Measurements from ENCODE around the gene EPHB6.

EPHB6 gene

DNA sequence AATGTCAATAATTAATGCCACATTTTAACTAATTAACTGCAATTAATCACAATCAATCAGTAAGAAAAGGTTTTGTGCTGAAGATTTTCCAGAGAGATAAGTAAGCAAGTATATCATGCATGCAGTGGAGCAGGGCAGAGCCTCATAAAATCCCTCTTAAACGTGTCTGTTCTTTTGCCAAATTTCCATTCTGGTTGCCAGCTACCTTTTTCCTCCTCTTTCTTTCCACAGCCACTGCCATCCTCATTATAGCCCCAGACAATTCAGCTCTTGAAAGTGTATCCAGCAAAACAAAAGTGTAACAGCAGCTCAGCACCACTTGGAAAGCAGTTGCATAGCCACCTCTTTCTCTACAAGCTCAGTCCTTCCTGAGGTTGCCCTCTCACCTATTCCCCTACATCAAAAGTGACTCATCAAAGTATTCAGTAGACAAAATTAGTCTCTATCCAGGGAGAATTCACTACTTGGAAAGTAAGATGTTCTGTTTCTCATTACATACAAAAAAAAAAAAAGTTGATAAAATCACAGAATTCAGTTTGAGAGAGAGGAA, 26.9 kb upstream of the EPHB6 start:
- no peak for DNase-seq
- in situ Hi-C loops (cut with HindIII; ENCODE audit: low pct_ligation_motif_present, low pct_unique_long_range_greater_than_20kb, low sequenced_read_pairs) = no loop called here

GRCh38 chr7:142832417-142832816, 22.5 kb upstream of the EPHB6 start:
- in situ Hi-C loops (cut with HindIII; ENCODE audit: low pct_ligation_motif_present, low pct_unique_long_range_greater_than_20kb, low sequenced_read_pairs) = no loop called here
- DNase-seq = no peak

- DNase-seq = no peak
- in situ Hi-C loops (cut with HindIII; ENCODE audit: low pct_ligation_motif_present, low pct_unique_long_range_greater_than_20kb, low sequenced_read_pairs) = no loop called here
These were observed 21.5 kb upstream of the EPHB6 start for GRCh38 chr7:142833174-142834048.

DNA sequence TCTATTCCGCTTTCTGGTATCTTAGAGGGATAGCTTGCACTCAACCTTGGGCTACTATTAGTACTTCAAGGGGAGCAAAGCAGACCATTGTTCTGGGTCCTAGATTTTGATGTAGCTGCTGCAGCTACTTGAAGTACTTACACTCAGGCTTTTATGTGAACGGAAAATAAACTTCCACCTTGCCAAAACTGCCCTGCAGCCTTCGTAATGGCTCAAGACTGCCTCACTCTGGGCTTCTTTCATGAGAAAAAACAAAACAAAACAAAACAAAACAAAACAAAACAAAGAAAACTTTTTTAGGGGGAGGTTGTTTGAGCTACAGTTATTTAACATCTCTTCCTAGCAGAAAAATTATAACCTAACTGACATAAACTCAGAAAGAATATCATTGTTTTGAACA, 19.4 kb upstream of the EPHB6 start:
- in situ Hi-C loops (cut with HindIII; ENCODE audit: low pct_ligation_motif_present, low pct_unique_long_range_greater_than_20kb, low sequenced_read_pairs) = no loop called here
- no peak for DNase-seq

DNA sequence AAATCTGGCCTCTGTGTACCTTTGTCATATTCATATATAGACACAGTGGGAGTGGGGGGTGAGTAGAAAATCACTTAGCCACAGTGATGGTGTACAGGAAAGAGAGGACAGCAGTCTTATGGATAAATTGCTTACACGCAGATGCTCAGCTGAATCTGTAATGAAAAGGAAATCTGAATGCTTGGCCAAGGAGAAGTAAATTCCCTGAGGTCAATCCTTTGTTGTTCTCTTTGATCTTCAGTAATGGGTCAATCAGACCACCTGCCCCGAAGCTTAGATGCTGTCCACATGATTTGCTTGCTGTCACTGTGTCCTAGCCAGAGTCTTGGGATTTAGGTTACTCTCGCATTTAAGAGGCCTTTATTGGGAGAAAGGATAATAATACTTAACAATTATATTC, 18.4 kb upstream of the EPHB6 start:
- in situ Hi-C loops (cut with HindIII; ENCODE audit: low pct_ligation_motif_present, low pct_unique_long_range_greater_than_20kb, low sequenced_read_pairs) = no loop called here
- DNase-seq = no peak

DNA sequence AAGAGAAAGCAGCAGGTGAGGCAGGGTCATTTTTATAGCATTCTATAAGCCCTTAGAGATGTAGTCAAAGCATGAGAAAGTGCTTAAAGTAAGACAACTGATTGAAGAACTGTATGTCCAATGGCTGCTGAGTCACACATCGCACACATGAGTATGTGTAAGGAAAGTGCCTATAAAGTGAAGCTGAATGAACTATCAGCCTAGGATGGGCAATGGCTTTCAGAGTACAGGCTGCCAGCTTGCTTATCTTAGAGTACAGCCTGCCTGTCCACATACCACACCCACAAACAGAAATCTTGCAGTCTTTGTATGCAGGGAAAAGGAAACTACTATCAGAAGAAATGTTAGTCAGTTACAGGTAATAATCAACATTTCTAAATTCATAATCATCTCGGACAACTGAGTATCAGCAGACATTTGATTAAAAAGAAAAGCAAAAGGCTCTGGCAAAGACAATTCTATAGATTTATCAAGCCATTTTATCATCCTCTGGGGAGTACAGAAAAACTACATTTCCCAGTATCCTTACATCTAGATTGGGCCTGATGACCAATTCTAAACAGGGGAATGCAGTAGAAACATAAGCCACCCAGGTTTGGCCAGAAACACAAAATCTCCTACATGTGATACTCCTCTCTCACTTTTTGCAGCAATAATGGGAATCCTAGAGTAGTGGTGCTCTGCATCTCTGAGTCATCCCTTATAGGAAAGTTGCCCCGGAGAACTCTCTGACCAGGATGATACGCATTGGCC, 16.2 kb upstream of the EPHB6 start:
- in situ Hi-C loops (cut with HindIII; ENCODE audit: low pct_ligation_motif_present, low pct_unique_long_range_greater_than_20kb, low sequenced_read_pairs) = no loop called here
- no peak for DNase-seq

GRCh38 chr7:142842251-142842766, 12.6 kb upstream of the EPHB6 start:
- in situ Hi-C loops (cut with HindIII; ENCODE audit: low pct_ligation_motif_present, low pct_unique_long_range_greater_than_20kb, low sequenced_read_pairs) = no loop called here
- no peak for DNase-seq

GRCh38 chr7:142847353-142847752, 7.5 kb upstream of the EPHB6 start:
- in situ Hi-C loops (cut with HindIII; ENCODE audit: low pct_ligation_motif_present, low pct_unique_long_range_greater_than_20kb, low sequenced_read_pairs) = no loop called here
- no peak for DNase-seq

DNA sequence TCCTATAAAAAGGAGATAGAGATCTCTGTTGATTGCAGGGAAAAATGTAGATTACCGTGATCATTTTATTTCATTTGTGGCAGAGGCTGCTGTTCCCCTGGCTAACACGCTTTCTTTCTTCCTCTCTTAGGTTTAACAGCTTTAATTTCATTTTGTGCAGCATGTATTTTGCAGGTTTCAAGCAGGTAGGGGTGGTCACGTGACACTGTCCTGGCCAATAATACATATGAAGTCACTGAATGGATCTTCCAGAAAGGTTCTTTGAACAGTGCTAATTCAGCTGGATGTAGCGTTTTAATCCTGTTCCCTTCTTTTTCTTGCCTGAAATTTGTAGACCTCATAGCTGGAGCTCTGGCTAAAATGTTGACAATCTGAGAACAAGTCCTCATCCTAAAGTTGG, 3.6 kb upstream of the EPHB6 start:
- in situ Hi-C loops (cut with HindIII; ENCODE audit: low pct_ligation_motif_present, low pct_unique_long_range_greater_than_20kb, low sequenced_read_pairs) = no loop called here
- no peak for DNase-seq

DNA sequence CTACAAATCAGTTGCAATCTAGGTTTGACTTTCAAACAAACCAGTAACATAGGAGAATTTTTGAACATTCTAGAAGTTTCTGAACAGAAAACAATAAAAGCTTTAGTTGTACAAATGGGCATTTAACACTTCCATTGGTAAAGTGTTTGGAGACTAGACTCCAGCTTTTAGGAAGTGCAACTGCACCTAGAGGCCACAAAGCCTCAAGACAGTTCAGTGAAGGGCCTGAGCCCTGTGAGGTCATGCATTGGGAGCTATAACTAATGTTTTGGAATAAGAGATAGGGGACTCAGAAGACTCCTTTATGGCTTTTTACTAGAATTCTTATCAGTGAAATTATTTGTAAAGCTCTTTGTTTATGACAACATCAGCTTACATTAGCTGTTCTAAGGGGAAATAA, 3.0 kb upstream of the EPHB6 start:
- in situ Hi-C loops (cut with HindIII; ENCODE audit: low pct_ligation_motif_present, low pct_unique_long_range_greater_than_20kb, low sequenced_read_pairs) = no loop called here
- no peak for DNase-seq

DNA sequence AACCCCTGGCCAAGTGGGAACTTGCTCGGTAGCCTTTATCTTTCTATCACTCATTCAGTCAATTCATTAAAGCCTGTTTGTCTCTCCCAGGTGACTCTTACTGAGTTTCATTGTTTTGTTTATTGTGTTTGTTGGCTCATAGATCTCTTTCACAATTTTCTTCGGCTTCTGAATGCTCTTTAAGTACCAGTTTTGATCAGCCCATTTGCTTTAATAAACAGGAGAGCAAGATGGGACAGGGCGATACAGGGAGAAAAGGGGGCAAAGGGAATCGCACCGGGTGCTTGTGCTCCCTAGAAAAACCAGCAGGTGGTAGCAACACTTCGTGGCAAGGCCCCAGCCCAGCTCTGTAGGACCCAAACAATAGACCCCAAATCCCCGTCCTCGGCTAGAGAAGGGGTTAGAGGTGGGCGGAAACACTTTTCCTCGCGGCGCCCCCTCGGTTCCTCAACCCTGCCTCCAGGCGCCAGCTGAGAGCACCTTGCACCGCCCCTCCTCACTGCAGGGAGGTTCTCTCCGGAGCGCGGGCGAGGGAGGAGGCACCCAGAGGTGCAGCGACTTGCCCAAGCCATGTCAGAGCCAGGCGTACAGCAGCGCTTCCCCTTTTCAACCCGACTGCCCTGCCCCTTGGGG, 1.0 kb upstream of the EPHB6 start:
- in situ Hi-C loops (cut with HindIII; ENCODE audit: low pct_ligation_motif_present, low pct_unique_long_range_greater_than_20kb, low sequenced_read_pairs) = no loop called here
- DNase-seq = peak; percentile 78

- in situ Hi-C loops (cut with HindIII; ENCODE audit: low pct_ligation_motif_present, low pct_unique_long_range_greater_than_20kb, low sequenced_read_pairs) = no loop called here
- no peak for DNase-seq
These were observed 353 bp downstream of the EPHB6 start for GRCh38 chr7:142855114-142855743.

DNA sequence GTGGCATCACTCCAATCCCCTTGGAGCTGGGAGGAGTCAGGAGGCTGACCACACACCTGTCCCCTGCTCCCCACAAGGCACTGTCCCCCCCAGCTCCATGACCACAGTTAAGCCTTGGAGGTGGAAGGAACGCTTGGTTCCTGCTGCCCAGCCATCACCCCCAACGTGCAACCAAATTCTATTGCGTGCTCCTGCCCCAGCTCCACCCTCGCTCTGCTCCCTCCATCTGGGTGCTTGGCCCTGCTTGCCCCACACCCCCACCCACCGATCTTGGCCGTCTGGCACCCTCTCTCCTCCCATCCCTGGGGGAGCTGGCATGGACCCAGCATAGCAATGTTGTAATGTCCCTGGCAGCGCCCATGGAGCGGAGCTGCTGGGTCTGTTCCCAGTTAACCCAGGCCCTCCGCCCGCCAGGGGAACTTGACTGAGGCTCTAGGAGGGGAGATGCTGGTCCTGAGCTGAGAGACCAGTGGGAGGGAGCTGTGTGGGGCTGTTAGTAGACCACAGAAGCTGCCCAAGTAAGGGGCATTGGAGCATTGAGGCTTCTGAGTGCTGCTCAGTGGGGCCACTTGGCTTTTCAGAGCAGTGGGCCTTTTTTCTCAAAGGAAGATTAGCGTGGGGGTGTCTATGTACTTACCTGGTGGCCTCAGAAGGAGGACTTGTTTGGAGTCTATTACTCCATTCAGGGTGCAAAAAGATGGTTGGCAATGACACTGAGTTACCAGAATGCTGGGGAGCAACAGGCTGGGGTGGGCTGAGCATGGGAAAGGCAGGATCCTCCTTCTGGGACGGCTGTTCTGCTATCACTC, 1.1 kb downstream of the EPHB6 start:
- in situ Hi-C loops (cut with HindIII; ENCODE audit: low pct_ligation_motif_present, low pct_unique_long_range_greater_than_20kb, low sequenced_read_pairs) = no loop called here
- no peak for DNase-seq

- no peak for DNase-seq
- in situ Hi-C loops (cut with HindIII; ENCODE audit: low pct_ligation_motif_present, low pct_unique_long_range_greater_than_20kb, low sequenced_read_pairs) = no loop called here
These were observed 1.8 kb downstream of the EPHB6 start for GRCh38 chr7:142856565-142857245.

DNA sequence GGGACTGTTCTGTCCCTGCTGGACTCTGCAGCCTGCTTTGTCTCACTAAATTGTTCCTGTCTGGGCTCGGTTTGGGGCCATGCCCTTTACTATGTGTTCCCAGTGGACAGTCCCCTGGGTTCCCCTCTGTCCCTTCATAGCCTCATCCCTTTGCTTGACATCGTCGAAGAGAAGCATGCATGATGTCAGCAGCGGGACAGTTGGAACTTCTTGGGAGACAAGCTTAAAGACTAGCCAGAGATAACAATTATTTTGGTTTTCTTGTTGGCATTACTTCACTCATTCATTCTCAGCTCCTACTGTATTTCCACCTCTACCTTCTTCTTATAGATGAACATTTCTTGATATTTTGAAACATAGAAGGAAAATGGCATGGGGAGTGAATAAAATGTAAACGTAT, 2.7 kb downstream of the EPHB6 start:
- in situ Hi-C loops (cut with HindIII; ENCODE audit: low pct_ligation_motif_present, low pct_unique_long_range_greater_than_20kb, low sequenced_read_pairs) = no loop called here
- no peak for DNase-seq

DNA sequence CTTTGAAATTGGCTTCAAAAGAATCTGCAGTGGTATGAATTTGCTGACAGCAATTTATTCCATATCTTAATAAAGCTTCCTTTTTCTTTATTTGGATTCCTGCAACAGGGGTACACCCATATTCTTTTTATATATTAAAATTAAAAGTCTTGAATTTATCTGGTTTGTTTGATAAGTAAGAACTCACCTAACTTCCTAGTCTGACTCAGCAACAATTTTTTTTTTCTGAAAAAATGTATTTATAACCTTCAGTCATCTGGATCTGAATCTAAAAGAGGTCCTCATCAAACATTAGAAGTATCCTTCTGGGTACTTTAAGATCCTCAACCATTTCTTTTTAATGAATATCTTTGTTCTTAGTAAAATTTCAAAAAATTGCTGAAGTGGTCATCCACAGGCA, 4.5 kb downstream of the EPHB6 start:
- no peak for DNase-seq
- in situ Hi-C loops (cut with HindIII; ENCODE audit: low pct_ligation_motif_present, low pct_unique_long_range_greater_than_20kb, low sequenced_read_pairs) = no loop called here

DNA sequence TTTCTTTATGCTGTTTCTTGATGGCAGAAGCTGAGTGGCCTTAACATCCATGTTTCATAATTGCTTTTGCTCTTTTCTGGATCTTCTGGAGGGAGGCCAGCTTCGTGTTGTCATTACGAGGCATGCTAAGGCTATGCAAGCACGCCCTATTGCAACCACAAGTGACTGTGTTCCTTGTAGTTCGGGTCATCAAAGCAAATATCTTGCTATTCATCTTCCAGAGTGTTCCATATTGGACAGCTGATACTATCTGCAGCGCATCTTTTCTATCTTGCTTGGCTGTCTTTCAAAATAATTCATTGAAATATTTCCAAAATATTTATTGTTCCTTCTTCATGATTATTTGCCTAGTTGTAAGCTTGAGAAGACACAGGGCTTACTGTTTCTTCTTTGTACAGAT, 5.0 kb downstream of the EPHB6 start:
- no peak for DNase-seq
- in situ Hi-C loops (cut with HindIII; ENCODE audit: low pct_ligation_motif_present, low pct_unique_long_range_greater_than_20kb, low sequenced_read_pairs) = no loop called here
